GM12878 (cell line): Measurements from ENCODE around the gene RGP1. TPM values are rescaled to one million over a fixed set of nuclear protein-coding genes. Genes with fewer than 3 reads are reported as not detected.

Experiments
- BACH1 ChIP-seq: fragments of 450-650 bp; IDR thresholded peaks from 2 replicates; pipeline ENCODE4 v1.6.1; 2017; ENCODE audit warnings: mild to moderate bottlenecking, borderline replicate concordance
- CHD1 ChIP-seq: IDR thresholded peaks from 2 replicates; pipeline ENCODE4 v1.6.1; 2012; ENCODE audit warnings: low read depth, low read length, improper control_type of control experiment
- DPF2 ChIP-seq: fragments of 450-650 bp; IDR thresholded peaks from 2 replicates; pipeline ENCODE4 v1.6.1; 2017; ENCODE audit warnings: mild to moderate bottlenecking
- EED ChIP-seq: sonication (generic); IDR thresholded peaks from 2 replicates; pipeline ENCODE4 v1.6.1; 2016; ENCODE audit warnings: antibody characterized with exemption, low read depth
- EGR1 ChIP-seq, 2 experiments: IDR thresholded peaks; 1 replicate in 1 of 2; 2 replicates in 1 of 2; pipeline ENCODE4 v1.6.1; 2011 to 2012; ENCODE audit warnings: low read depth in 2 of 2, low read length in 2 of 2, borderline replicate concordance in 1 of 2, mild to moderate bottlenecking in 1 of 2, moderate library complexity in 1 of 2
- EP300 ChIP-seq, 2 experiments: fragments of 150-350 bp in 1 of 2; IDR thresholded peaks; 2 replicates each; pipeline ENCODE4 v1.6.1; 2011 to 2012; ENCODE audit warnings: low read depth in 2 of 2, low read length in 2 of 2, borderline replicate concordance in 1 of 2, improper control_type of control experiment in 1 of 2, inconsistent platforms in 1 of 2; ENCODE audit not compliant: control insufficient read depth in 1 of 2
- FOS ChIP-seq: IDR thresholded peaks from 3 replicates; pipeline ENCODE4 v1.6.1; 2011; ENCODE audit warnings: borderline replicate concordance; ENCODE audit not compliant: insufficient read length; ENCODE audit errors: extremely low read depth
- FOXM1 ChIP-seq: IDR thresholded peaks from 2 replicates; pipeline ENCODE4 v1.6.1; 2012; ENCODE audit warnings: low read depth, mild to moderate bottlenecking, inconsistent platforms, low read length, moderate library complexity
- GABPA ChIP-seq: IDR thresholded peaks from 2 replicates; pipeline ENCODE4 v1.6.1; 2014; ENCODE audit warnings: antibody characterized with exemption, low read depth, mild to moderate bottlenecking, inconsistent platforms
- HCFC1 ChIP-seq: fragments of 150-350 bp; IDR thresholded peaks from 2 replicates; pipeline ENCODE4 v1.6.1; 2014; ENCODE audit warnings: low read length
- HDAC6 ChIP-seq: fragments of 200-600 bp; sonication (generic); IDR thresholded peaks from one replicate; pipeline ENCODE4 v1.8.0; 2017; ENCODE audit warnings: antibody characterized with exemption; ENCODE audit not compliant: unreplicated experiment
- JUNB ChIP-seq: IDR thresholded peaks from 2 replicates; pipeline ENCODE4 v1.6.1; 2016; ENCODE audit warnings: antibody characterized with exemption, mild to moderate bottlenecking
- MTA2 ChIP-seq: fragments of 450-650 bp; IDR thresholded peaks from 2 replicates; pipeline ENCODE4 v1.6.1; 2016; ENCODE audit warnings: low read depth, mild to moderate bottlenecking, moderate library complexity
- MTA3 ChIP-seq: IDR thresholded peaks from 2 replicates; pipeline ENCODE4 v1.6.1; 2012; ENCODE audit warnings: low read length, inconsistent platforms, borderline replicate concordance
- NR2F1 ChIP-seq: fragments of 450-650 bp; conservative IDR thresholded peaks from 2 replicates; pipeline ENCODE4 v1.6.1; 2017; ENCODE audit warnings: mild to moderate bottlenecking
- POU2F2 ChIP-seq: IDR thresholded peaks from 3 replicates; pipeline ENCODE4 v1.6.1; 2011; ENCODE audit warnings: low read depth, mild to moderate bottlenecking, low read length, borderline replicate concordance
- RCOR1 ChIP-seq: conservative IDR thresholded peaks from 2 replicates; pipeline ENCODE4 v1.6.1; 2012; ENCODE audit warnings: low read depth, low read length, improper control_type of control experiment
- RFX5 ChIP-seq: IDR thresholded peaks from 2 replicates; pipeline ENCODE4 v1.6.1; 2011; ENCODE audit warnings: low read depth, low read length, improper control_type of control experiment
- SIN3A ChIP-seq: IDR thresholded peaks from 2 replicates; pipeline ENCODE4 v1.6.1; 2012; ENCODE audit warnings: low read depth, low read length, improper control_type of control experiment
- SPI1 ChIP-seq: IDR thresholded peaks from 2 replicates; pipeline ENCODE4 v1.6.1; 2011; ENCODE audit warnings: low read depth, mild to moderate bottlenecking, low read length, moderate library complexity, borderline replicate concordance; ENCODE audit not compliant: insufficient read depth
- SREBF2 ChIP-seq: IDR thresholded peaks from 2 replicates; pipeline ENCODE4 v1.6.1; 2012; ENCODE audit warnings: mild to moderate bottlenecking, low read length
- STAT3 ChIP-seq: IDR thresholded peaks from 2 replicates; pipeline ENCODE4 v1.6.1; 2011; ENCODE audit warnings: low read depth, low read length, improper control_type of control experiment
- TBL1XR1 ChIP-seq: IDR thresholded peaks from 2 replicates; pipeline ENCODE4 v1.6.1; 2012; ENCODE audit warnings: low read depth, low read length, improper control_type of control experiment
- ZNF207 ChIP-seq: fragments of 450-650 bp; IDR thresholded peaks from 2 replicates; pipeline ENCODE4 v1.6.1; 2014; ENCODE audit warnings: antibody characterized with exemption, mild to moderate bottlenecking, borderline replicate concordance
- ZSCAN29 ChIP-seq: fragments of 450-650 bp; IDR thresholded peaks from 2 replicates; pipeline ENCODE4 v1.6.1; 2017; ENCODE audit warnings: mild to moderate bottlenecking, moderate library complexity
- polyA plus RNA-seq, 11 experiments: library from polyadenylated mRNA; depleted of rRNA in 4 of 11; unstranded in 6 of 11; stranded (reverse) in 5 of 11; fragments of >200 nt; fragmentation: Nextera tagmentation in 4 of 11; fragmentation: Illumina TruSeq in 1 of 11; extraction: Ambion mirVana in 4 of 11; extraction: Trizol in 1 of 11; gene quantifications; 1 replicate in 1 of 11; 2 replicates in 10 of 11; pipeline versions ENCODE4 v1.2.1 to v1.2.3, GENCODE V29; 2011 to 2016; ENCODE audit warnings: inconsistent platforms in 2 of 11, missing spikeins in 2 of 11, low read depth in 1 of 11
- total RNA-seq, 4 experiments: library from RNA; depleted of rRNA in 3 of 4; stranded (reverse); fragments of >200 nt in 3 of 4; fragmentation: Illumina TruSeq in 1 of 4; extraction: Trizol in 1 of 4; gene quantifications; 2 replicates each; pipeline versions ENCODE4 v1.2.1 to v1.2.3, GENCODE V29; 2013 to 2021
- TF ChIP-seq, protein P1 (sequence below), 3 experiments: IDR thresholded peaks in 2 of 3; conservative IDR thresholded peaks in 1 of 3; 2 replicates each; pipeline ENCODE4 v1.5.1; 2011; ENCODE audit warnings: low read depth in 3 of 3, low read length in 3 of 3, mild to moderate bottlenecking in 3 of 3, control low read depth in 2 of 3, moderate library complexity in 2 of 3, inconsistent platforms in 1 of 3, mixed read lengths in 1 of 3; ENCODE audit not compliant: control insufficient read depth in 2 of 3, insufficient read depth in 1 of 3; ENCODE audit errors: extremely low read depth in 1 of 3
- TF ChIP-seq, protein P2 (sequence below): fragments of 450-650 bp; IDR thresholded peaks from 2 replicates; pipeline ENCODE4 v1.6.1; 2018; ENCODE audit warnings: borderline replicate concordance, mild to moderate bottlenecking; ENCODE audit not compliant: partially characterized antibody
- TF ChIP-seq, protein P3 (sequence below): IDR thresholded peaks from 2 replicates; pipeline ENCODE4 v1.6.1; 2011; ENCODE audit warnings: low read depth, mild to moderate bottlenecking, low read length, moderate library complexity, borderline replicate concordance; ENCODE audit errors: extremely low read depth

RGP1 gene
- total and polyA plus RNA-seq, 10 of the 15 experiments (the other 5 are each of a cell fraction or from before 2014, with no cell fraction given) = 0.44 to 14.9 (median 7.4) TPM

DNA sequence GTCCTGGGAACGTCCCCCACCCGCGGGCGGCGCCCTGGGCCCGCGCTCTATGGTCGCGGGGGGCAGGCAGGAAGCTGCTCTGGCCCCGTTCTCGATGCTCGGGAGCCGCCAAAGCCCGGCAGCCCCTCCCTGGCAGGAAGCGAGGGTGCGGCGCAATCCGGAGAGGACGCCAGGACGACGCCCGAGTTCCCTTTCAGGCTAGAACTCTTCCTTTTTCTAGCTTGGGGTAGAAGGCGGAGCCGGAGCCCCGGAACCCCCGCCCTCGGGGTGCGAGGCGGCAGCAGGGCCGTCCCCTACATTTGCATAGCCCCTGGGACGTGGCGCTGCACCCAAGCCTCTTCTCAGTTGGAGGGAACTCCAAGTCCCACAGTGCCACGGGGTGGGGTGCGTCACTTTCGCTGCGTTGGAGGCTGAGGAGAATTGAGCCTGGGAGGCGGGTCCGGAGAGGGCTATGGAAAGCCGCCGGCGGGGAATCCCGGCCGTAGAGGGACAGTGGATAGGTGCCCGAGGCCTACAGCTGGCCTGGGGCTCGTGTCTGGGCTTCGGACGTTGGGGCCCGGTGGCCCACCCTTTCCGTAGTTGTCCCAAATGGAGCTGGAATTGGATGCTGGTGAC, 16.8 kb upstream of the RGP1 start, which contains the start of the genes CREB3 and TLN1 (continued):
- TF ChIP-seq, protein P1, sequence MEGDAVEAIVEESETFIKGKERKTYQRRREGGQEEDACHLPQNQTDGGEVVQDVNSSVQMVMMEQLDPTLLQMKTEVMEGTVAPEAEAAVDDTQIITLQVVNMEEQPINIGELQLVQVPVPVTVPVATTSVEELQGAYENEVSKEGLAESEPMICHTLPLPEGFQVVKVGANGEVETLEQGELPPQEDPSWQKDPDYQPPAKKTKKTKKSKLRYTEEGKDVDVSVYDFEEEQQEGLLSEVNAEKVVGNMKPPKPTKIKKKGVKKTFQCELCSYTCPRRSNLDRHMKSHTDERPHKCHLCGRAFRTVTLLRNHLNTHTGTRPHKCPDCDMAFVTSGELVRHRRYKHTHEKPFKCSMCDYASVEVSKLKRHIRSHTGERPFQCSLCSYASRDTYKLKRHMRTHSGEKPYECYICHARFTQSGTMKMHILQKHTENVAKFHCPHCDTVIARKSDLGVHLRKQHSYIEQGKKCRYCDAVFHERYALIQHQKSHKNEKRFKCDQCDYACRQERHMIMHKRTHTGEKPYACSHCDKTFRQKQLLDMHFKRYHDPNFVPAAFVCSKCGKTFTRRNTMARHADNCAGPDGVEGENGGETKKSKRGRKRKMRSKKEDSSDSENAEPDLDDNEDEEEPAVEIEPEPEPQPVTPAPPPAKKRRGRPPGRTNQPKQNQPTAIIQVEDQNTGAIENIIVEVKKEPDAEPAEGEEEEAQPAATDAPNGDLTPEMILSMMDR (IDR thresholded peaks at IDR 0.05 in 2 of 3, conservative IDR thresholded peaks at IDR 0.05 in 1 of 3; ENCODE audit: control insufficient read depth in 2 of 3, extremely low read depth in 1 of 3, insufficient read depth in 1 of 3, low read depth in 3 of 3, low read length in 3 of 3) = peak in 2 of 3 experiments; percentile 20 to 49; a peak in 2 of 6 replicates
- peak; percentile 83 for TF ChIP-seq HCFC1
- 0 out of 2 replicates have a peak, but pooled peaks have one; percentile 57 for TF ChIP-seq CHD1
- TF ChIP-seq JUNB = no peak
- TF ChIP-seq SREBF2 = no peak
- TF ChIP-seq MTA3 = no peak
- TF ChIP-seq SPI1 = peak; percentile 68
- peak; percentile 3; the same call in 1 of the 2 replicates for TF ChIP-seq DPF2
- TF ChIP-seq BACH1 = peak; percentile 32; the same call in 1 of the 2 replicates
- peak; percentile 42; the same call in 1 of the 2 replicates for TF ChIP-seq ZSCAN29
- no peak for TF ChIP-seq FOS
- TF ChIP-seq TBL1XR1 = peak; percentile 61; the same call in 1 of the 2 replicates
- TF ChIP-seq, protein P2, sequence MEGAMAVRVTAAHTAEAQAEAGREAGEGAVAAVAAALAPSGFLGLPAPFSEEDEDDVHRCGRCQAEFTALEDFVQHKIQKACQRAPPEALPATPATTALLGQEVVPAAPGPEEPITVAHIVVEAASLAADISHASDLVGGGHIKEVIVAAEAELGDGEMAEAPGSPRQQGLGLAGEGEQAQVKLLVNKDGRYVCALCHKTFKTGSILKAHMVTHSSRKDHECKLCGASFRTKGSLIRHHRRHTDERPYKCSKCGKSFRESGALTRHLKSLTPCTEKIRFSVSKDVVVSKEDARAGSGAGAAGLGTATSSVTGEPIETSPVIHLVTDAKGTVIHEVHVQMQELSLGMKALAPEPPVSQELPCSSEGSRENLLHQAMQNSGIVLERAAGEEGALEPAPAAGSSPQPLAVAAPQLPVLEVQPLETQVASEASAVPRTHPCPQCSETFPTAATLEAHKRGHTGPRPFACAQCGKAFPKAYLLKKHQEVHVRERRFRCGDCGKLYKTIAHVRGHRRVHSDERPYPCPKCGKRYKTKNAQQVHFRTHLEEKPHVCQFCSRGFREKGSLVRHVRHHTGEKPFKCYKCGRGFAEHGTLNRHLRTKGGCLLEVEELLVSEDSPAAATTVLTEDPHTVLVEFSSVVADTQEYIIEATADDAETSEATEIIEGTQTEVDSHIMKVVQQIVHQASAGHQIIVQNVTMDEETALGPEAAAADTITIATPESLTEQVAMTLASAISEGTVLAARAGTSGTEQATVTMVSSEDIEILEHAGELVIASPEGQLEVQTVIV = peak; percentile 75
- peak in 1 of 2 experiments; percentile 76; a peak in 2 of 3 replicates for TF ChIP-seq EGR1 (IDR thresholded peaks at IDR 0.05; ENCODE audit: borderline replicate concordance in 1 of 2, low read depth in 2 of 2, low read length in 2 of 2)
- no peak for TF ChIP-seq RCOR1
- TF ChIP-seq EP300 (IDR thresholded peaks at IDR 0.05; ENCODE audit: borderline replicate concordance in 1 of 2, control insufficient read depth in 1 of 2, low read depth in 2 of 2, low read length in 2 of 2) = no peak; a peak in 2 of 4 replicates
- TF ChIP-seq GABPA = no peak
- TF ChIP-seq SIN3A = peak; percentile 60; the same call in 1 of the 2 replicates
- no peak for TF ChIP-seq STAT3
- no peak for TF ChIP-seq FOXM1
- TF ChIP-seq ZNF207 = peak; percentile 64
- peak; percentile 99; the same call in 2 of the 3 replicates for TF ChIP-seq POU2F2
- peak; percentile 25 for TF ChIP-seq NR2F1
- TF ChIP-seq RFX5 = peak; percentile 54; the same call in 1 of the 2 replicates
- TF ChIP-seq MTA2 = no peak
- peak; percentile 34; the same call in 1 of the 2 replicates for TF ChIP-seq EED
- TF ChIP-seq, protein P3, sequence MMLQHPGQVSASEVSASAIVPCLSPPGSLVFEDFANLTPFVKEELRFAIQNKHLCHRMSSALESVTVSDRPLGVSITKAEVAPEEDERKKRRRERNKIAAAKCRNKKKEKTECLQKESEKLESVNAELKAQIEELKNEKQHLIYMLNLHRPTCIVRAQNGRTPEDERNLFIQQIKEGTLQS = no peak
- no peak for TF ChIP-seq HDAC6
